GM12878 (cell line): ENCODE results near the gene COL4A2. TPM values are rescaled to one million over a fixed set of nuclear protein-coding genes. Genes with fewer than 3 reads are reported as not detected.

Experiments used
- ATF3 ChIP-seq: IDR thresholded peaks from 2 replicates; pipeline ENCODE4 v1.6.1; 2011; ENCODE audit warnings: low read depth, mild to moderate bottlenecking, low read length, moderate library complexity, borderline replicate concordance; ENCODE audit errors: extremely low read depth
- GATAD2B ChIP-seq: fragments of 450-650 bp; conservative IDR thresholded peaks from 2 replicates; pipeline ENCODE4 v1.6.1; 2017; ENCODE audit warnings: low read depth, mild to moderate bottlenecking, moderate library complexity
- LARP7 ChIP-seq: fragments of 450-650 bp; IDR thresholded peaks from 2 replicates; pipeline ENCODE4 v1.6.1; 2017; ENCODE audit warnings: mild to moderate bottlenecking
- MLLT1 ChIP-seq: fragments of 450-650 bp; IDR thresholded peaks from 2 replicates; pipeline ENCODE4 v1.6.1; 2016; ENCODE audit warnings: mild to moderate bottlenecking
- PAX5 ChIP-seq: IDR thresholded peaks from 2 replicates; pipeline ENCODE4 v1.6.1; 2011; ENCODE audit warnings: low read depth, low read length, borderline replicate concordance
- PRDM15 ChIP-seq: fragments of 450-650 bp; formaldehyde crosslinking; IDR thresholded peaks from 2 replicates; pipeline ENCODE4 v1.4.0; 2020; ENCODE audit warnings: mild to moderate bottlenecking, moderate library complexity
- REST ChIP-seq: IDR thresholded peaks from 2 replicates; pipeline ENCODE4 v1.6.1; 2012; ENCODE audit warnings: mild to moderate bottlenecking, low read depth, low read length
- SREBF2 ChIP-seq: IDR thresholded peaks from 2 replicates; pipeline ENCODE4 v1.6.1; 2012; ENCODE audit warnings: mild to moderate bottlenecking, low read length
- ZNF217 ChIP-seq: fragments of 450-650 bp; IDR thresholded peaks from 2 replicates; pipeline ENCODE4 v1.6.1; 2017; ENCODE audit warnings: antibody characterized with exemption, mild to moderate bottlenecking
- ZNF24 ChIP-seq: fragments of 450-650 bp; IDR thresholded peaks from 2 replicates; pipeline ENCODE4 v1.6.1; 2017; ENCODE audit warnings: antibody characterized with exemption, mild to moderate bottlenecking
- polyA plus RNA-seq, 11 experiments: library from polyadenylated mRNA; depleted of rRNA in 4 of 11; unstranded in 6 of 11; stranded (reverse) in 5 of 11; fragments of >200 nt; fragmentation: Nextera tagmentation in 4 of 11; fragmentation: Illumina TruSeq in 1 of 11; extraction: Ambion mirVana in 4 of 11; extraction: Trizol in 1 of 11; gene quantifications; 1 replicate in 1 of 11; 2 replicates in 10 of 11; pipeline versions ENCODE4 v1.2.1 to v1.2.3, GENCODE V29; 2011 to 2016; ENCODE audit warnings: inconsistent platforms in 2 of 11, missing spikeins in 2 of 11, low read depth in 1 of 11
- total RNA-seq, 4 experiments: library from RNA; depleted of rRNA in 3 of 4; stranded (reverse); fragments of >200 nt in 3 of 4; fragmentation: Illumina TruSeq in 1 of 4; extraction: Trizol in 1 of 4; gene quantifications; 2 replicates each; pipeline versions ENCODE4 v1.2.1 to v1.2.3, GENCODE V29; 2013 to 2021

COL4A2 gene
- total and polyA plus RNA-seq, 10 of the 15 experiments (the other 5 are each of a cell fraction or from before 2014, with no cell fraction given), result 0.16 to 1.6 (median 0.62) TPM; not detected in 3

- TF ChIP-seq PRDM15 (CRISPR knock-in tag), result no peak
- no peak for TF ChIP-seq MLLT1
- no peak for TF ChIP-seq SREBF2
- no peak for TF ChIP-seq LARP7
- TF ChIP-seq ZNF217, result no peak
- TF ChIP-seq PAX5, result no peak
- no peak for TF ChIP-seq ATF3
- TF ChIP-seq ZNF24, result no peak
- no peak for TF ChIP-seq REST
- no peak for TF ChIP-seq GATAD2B
These were observed 13.4 kb upstream of the COL4A2 start (continued) for GRCh38 chr13:110293649-110294048.
